Measurements from ENCODE around the gene RAB31.

GRCh38 chr18:9695605-9696004, 12.5 kb upstream of the RAB31 start:
- TF ChIP-seq EZH2 (IDR thresholded peaks at IDR 0.05; ENCODE audit: borderline replicate concordance, insufficient read depth, low read length, poor library complexity, severe bottlenecking) (no peak), MXI1 (conservative IDR thresholded peaks at IDR 0.05; ENCODE audit: poor library complexity, severe bottlenecking) (no peak), POLR2AphosphoS5 (IDR thresholded peaks at IDR 0.05) (no peak), RAD21 (conservative IDR thresholded peaks at IDR 0.05) (no peak), EP300 (conservative IDR thresholded peaks at IDR 0.05; ENCODE audit: poor library complexity, severe bottlenecking) (no peak), TAF1 (IDR thresholded peaks at IDR 0.05; ENCODE audit: low read depth) (no peak), SMC3 (conservative IDR thresholded peaks at IDR 0.05; ENCODE audit: poor library complexity) (no peak)
- TF ChIP-seq, protein P1, sequence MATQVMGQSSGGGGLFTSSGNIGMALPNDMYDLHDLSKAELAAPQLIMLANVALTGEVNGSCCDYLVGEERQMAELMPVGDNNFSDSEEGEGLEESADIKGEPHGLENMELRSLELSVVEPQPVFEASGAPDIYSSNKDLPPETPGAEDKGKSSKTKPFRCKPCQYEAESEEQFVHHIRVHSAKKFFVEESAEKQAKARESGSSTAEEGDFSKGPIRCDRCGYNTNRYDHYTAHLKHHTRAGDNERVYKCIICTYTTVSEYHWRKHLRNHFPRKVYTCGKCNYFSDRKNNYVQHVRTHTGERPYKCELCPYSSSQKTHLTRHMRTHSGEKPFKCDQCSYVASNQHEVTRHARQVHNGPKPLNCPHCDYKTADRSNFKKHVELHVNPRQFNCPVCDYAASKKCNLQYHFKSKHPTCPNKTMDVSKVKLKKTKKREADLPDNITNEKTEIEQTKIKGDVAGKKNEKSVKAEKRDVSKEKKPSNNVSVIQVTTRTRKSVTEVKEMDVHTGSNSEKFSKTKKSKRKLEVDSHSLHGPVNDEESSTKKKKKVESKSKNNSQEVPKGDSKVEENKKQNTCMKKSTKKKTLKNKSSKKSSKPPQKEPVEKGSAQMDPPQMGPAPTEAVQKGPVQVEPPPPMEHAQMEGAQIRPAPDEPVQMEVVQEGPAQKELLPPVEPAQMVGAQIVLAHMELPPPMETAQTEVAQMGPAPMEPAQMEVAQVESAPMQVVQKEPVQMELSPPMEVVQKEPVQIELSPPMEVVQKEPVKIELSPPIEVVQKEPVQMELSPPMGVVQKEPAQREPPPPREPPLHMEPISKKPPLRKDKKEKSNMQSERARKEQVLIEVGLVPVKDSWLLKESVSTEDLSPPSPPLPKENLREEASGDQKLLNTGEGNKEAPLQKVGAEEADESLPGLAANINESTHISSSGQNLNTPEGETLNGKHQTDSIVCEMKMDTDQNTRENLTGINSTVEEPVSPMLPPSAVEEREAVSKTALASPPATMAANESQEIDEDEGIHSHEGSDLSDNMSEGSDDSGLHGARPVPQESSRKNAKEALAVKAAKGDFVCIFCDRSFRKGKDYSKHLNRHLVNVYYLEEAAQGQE (IDR thresholded peaks at IDR 0.05; ENCODE audit: borderline replicate concordance): no peak
- TF ChIP-seq, protein P2, sequence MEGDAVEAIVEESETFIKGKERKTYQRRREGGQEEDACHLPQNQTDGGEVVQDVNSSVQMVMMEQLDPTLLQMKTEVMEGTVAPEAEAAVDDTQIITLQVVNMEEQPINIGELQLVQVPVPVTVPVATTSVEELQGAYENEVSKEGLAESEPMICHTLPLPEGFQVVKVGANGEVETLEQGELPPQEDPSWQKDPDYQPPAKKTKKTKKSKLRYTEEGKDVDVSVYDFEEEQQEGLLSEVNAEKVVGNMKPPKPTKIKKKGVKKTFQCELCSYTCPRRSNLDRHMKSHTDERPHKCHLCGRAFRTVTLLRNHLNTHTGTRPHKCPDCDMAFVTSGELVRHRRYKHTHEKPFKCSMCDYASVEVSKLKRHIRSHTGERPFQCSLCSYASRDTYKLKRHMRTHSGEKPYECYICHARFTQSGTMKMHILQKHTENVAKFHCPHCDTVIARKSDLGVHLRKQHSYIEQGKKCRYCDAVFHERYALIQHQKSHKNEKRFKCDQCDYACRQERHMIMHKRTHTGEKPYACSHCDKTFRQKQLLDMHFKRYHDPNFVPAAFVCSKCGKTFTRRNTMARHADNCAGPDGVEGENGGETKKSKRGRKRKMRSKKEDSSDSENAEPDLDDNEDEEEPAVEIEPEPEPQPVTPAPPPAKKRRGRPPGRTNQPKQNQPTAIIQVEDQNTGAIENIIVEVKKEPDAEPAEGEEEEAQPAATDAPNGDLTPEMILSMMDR (IDR thresholded peaks at IDR 0.05; ENCODE audit: poor library complexity, severe bottlenecking): no peak

Data from neural cell (in vitro differentiated cells).